ENCODE measurements around the gene POLR1G. TPM values are rescaled to one million over a fixed set of nuclear protein-coding genes. Genes with fewer than 3 reads are reported as not detected.

The POLR1G gene
- total RNA-seq, 1 experiment from 2014 or later, result 43.4 TPM

GRCh38 chr19:45420356-45420755 lies 13.9 kb downstream of the POLR1G start:
- Mint-ChIP-seq H3K4me1 (peaks cover 23 to 26% of the 10 kb centered on the region in 2 experiments), H3K4me3 (no peak overlapping the region; a peak in 1 of 5 replicates), H3K36me3 (ENCODE audit: insufficient read depth in 1 of 3, low read depth in 3 of 3) (peaks cover 18 to 46% (median 45%) of the 10 kb centered on the region in 3 experiments), H3K27ac (no peak overlapping the region), H3K9me3 (no peaks in the 10 kb centered on the region; a peak in 1 of 5 replicates), H3K27me3 (ENCODE audit: low read depth) (no peaks in the 10 kb centered on the region)
- H2BK120ac ChIP-seq (ENCODE audit: low read depth, low read length, poor library complexity, severe bottlenecking), result no peak overlapping the region
- H3K23ac ChIP-seq (ENCODE audit: insufficient read length, low read depth, low read length), result no peak overlapping the region
- no peak overlapping the region for H2BK5ac ChIP-seq (ENCODE audit: insufficient read length, low read length)
- no peak overlapping the region for H3K27ac ChIP-seq (ENCODE audit: insufficient read length, low read depth, low read length)
- H2BK20ac ChIP-seq (ENCODE audit: low read depth, low read length, poor library complexity, severe bottlenecking), result no peak overlapping the region
- WGBS (ENCODE audit: extremely low coverage, insufficient read length, low lambda C conversion rate), result no CpG with 5 or more reads among the region's 10 CpGs
- H4K91ac ChIP-seq (ENCODE audit: insufficient read length, low read depth, low read length), result no peak overlapping the region
- no peak overlapping the region for H3K4me2 ChIP-seq (ENCODE audit: insufficient read depth, insufficient read length, low read length)
- no peak overlapping the region for H2AK5ac ChIP-seq (ENCODE audit: insufficient read length, low read length)
- H3K4ac ChIP-seq (ENCODE audit: low read depth, low read length), result no peak overlapping the region
- no peak overlapping the region for H4K5ac ChIP-seq (ENCODE audit: insufficient read length, low read depth, low read length)
- no peak overlapping the region for H3K9ac ChIP-seq (ENCODE audit: extremely low read depth, insufficient read length, low read length)
- no peak overlapping the region for H2BK12ac ChIP-seq (ENCODE audit: insufficient read length, low read depth, low read length)
- no peaks in the 10 kb centered on the region for H3K79me2 ChIP-seq (ENCODE audit: insufficient read depth, low read length)
- H3K4me1 ChIP-seq (ENCODE audit: insufficient read depth, low read length), result peaks cover 2% of the 10 kb centered on the region; the same call in 1 of the 2 replicates
- H3K9me3 ChIP-seq (ENCODE audit: control insufficient read depth, low read depth, low read length), result no peaks in the 10 kb centered on the region
- H3K56ac ChIP-seq (ENCODE audit: insufficient read length, low read depth, low read length), result no peak overlapping the region
- no peaks in the 10 kb centered on the region for H3K27me3 ChIP-seq (ENCODE audit: insufficient read depth, low read length)
- no peak overlapping the region for H3K14ac ChIP-seq (ENCODE audit: insufficient read depth, low read length)
- DNase-seq, result no peak
- H3T11ph ChIP-seq (ENCODE audit: low read length), result no peak overlapping the region
- no peaks in the 10 kb centered on the region for H4K20me1 ChIP-seq (ENCODE audit: control insufficient read depth, insufficient read depth, insufficient read length)
- TF ChIP-seq, protein P1, sequence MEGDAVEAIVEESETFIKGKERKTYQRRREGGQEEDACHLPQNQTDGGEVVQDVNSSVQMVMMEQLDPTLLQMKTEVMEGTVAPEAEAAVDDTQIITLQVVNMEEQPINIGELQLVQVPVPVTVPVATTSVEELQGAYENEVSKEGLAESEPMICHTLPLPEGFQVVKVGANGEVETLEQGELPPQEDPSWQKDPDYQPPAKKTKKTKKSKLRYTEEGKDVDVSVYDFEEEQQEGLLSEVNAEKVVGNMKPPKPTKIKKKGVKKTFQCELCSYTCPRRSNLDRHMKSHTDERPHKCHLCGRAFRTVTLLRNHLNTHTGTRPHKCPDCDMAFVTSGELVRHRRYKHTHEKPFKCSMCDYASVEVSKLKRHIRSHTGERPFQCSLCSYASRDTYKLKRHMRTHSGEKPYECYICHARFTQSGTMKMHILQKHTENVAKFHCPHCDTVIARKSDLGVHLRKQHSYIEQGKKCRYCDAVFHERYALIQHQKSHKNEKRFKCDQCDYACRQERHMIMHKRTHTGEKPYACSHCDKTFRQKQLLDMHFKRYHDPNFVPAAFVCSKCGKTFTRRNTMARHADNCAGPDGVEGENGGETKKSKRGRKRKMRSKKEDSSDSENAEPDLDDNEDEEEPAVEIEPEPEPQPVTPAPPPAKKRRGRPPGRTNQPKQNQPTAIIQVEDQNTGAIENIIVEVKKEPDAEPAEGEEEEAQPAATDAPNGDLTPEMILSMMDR (conservative IDR thresholded peaks at IDR 0.05), result no peak
- H3K79me1 ChIP-seq (ENCODE audit: insufficient read depth, low read depth, low read length, poor library complexity, severe bottlenecking), result no peaks in the 10 kb centered on the region
- no peak overlapping the region for H3K18ac ChIP-seq (ENCODE audit: insufficient read length, low read depth, low read length)
- H3K23me2 ChIP-seq (ENCODE audit: insufficient read length, low read depth, low read length, poor library complexity, severe bottlenecking), result peaks cover 10% of the 10 kb centered on the region
- no peak overlapping the region for H2BK15ac ChIP-seq (ENCODE audit: low read depth, low read length)
- no peak overlapping the region for H4K8ac ChIP-seq (replicated peaks; ENCODE audit: insufficient read length, low read depth, low read length)
- H2AFZ ChIP-seq (ENCODE audit: low read length), result no peak overlapping the region
